Caco-2 (cell line): Measurements from ENCODE around the gene NOX3. TPM values are rescaled to one million over a fixed set of nuclear protein-coding genes. Genes with fewer than 3 reads are reported as not detected.
"Not testable (repeated sequence)": the region's sequence is repeated elsewhere in the genome, so short reads cannot be mapped to it uniquely, and the experiment has no call there.

Experiments used
- BruUV-seq: library from RNA; stranded (reverse); fragments of 400-500 nt; replicated peaks from 2 replicates; lab custom pipeline; 2021; lab: Mats Ljungman, UMichigan
- CTCF ChIA-PET: fragments of 300-600 bp; sonication (Branson Sonifier 250); formaldehyde crosslinking; loops from one replicate; lab custom pipeline; 2022; ENCODE audit warnings: antibody characterized with exemption; lab: Charles Lee
- POLR2A ChIA-PET: fragments of 300-600 bp; sonication (Branson Sonifier 250); formaldehyde crosslinking; loops from one replicate; lab custom pipeline; 2022; ENCODE audit warnings: antibody characterized with exemption; lab: Charles Lee
- DNase-seq, 2 experiments: peaks; one replicate each; pipeline versions ENCODE4 v3.0.0 to v3.0.0-alpha.2; 2020 to 2022
- H3K27me3 ChIP-seq: replicated peaks from 2 replicates; pipeline ENCODE4 v1.6.0; 2011; ENCODE audit warnings: low read length; ENCODE audit not compliant: control insufficient read depth, insufficient read depth
- H3K36me3 ChIP-seq: 2 replicates; pipeline ENCODE4 v1.5.1; 2011; ENCODE audit warnings: low read length; ENCODE audit not compliant: control insufficient read depth, insufficient read depth
- H3K4me1 ChIP-seq: fragments of 250-450 bp; sonication (Bioruptor Pico); 2 replicates; pipeline ENCODE4 v1.5.1; 2020; ENCODE audit warnings: mild to moderate bottlenecking
- H3K4me3 ChIP-seq: 2 replicates; pipeline ENCODE4 v1.5.1; 2011; ENCODE audit warnings: low read depth, mild to moderate bottlenecking, control low read depth, low read length
- H3K9me3 ChIP-seq: fragments of 250-450 bp; sonication (Bioruptor Pico); 2 replicates; pipeline ENCODE4 v1.5.1; 2020; ENCODE audit warnings: mild to moderate bottlenecking, moderate library complexity
- H3K27ac Mint-ChIP-seq: one replicate; pipeline ENCODE4 v1.8.0; 2022; ENCODE audit warnings: mixed read lengths; ENCODE audit not compliant: unreplicated experiment
- H3K27me3 Mint-ChIP-seq: one replicate; pipeline ENCODE4 v1.8.0; 2022; ENCODE audit warnings: mixed read lengths; ENCODE audit not compliant: insufficient read depth, unreplicated experiment
- H3K36me3 Mint-ChIP-seq: one replicate; pipeline ENCODE4 v1.8.0; 2022; ENCODE audit warnings: mild to moderate bottlenecking, mixed read lengths; ENCODE audit not compliant: insufficient read depth, unreplicated experiment
- H3K4me1 Mint-ChIP-seq: one replicate; pipeline ENCODE4 v1.8.0; 2022; ENCODE audit warnings: low read depth, mixed read lengths; ENCODE audit not compliant: unreplicated experiment
- H3K4me3 Mint-ChIP-seq: one replicate; pipeline ENCODE4 v1.8.0; 2022; ENCODE audit warnings: mild to moderate bottlenecking, moderate library complexity, mixed read lengths; ENCODE audit not compliant: unreplicated experiment
- H3K9me3 Mint-ChIP-seq: one replicate; pipeline ENCODE4 v1.8.0; 2022; ENCODE audit warnings: mixed read lengths; ENCODE audit not compliant: unreplicated experiment
- intact Hi-C: fragments of 100-400 bp; cut with micrococcal nuclease; formaldehyde crosslinking; loops from one replicate; pipeline ENCODE4 v1.10.0; 2022; ENCODE audit not compliant: unreplicated experiment
- total RNA-seq: library from RNA; stranded (reverse); gene quantifications from 2 replicates; pipeline ENCODE4 v1.2.3, GENCODE V29; 2022
- TF ChIP-seq, protein P1 (sequence below), 2 experiments: fragments of 200-600 bp in 1 of 2; IDR thresholded peaks; 1 replicate in 1 of 2; 2 replicates in 1 of 2; pipeline versions ENCODE4 v1.5.1 to v1.8.0; 2011 to 2022; ENCODE audit warnings: antibody characterized with exemption in 1 of 2, control low read depth in 1 of 2, inconsistent platforms in 1 of 2, low read depth in 1 of 2, low read length in 1 of 2, mild to moderate bottlenecking in 1 of 2, moderate library complexity in 1 of 2; ENCODE audit not compliant: insufficient read depth in 1 of 2, severe bottlenecking in 1 of 2, unreplicated experiment in 1 of 2

NOX3 gene
- total RNA-seq, 1 experiment from 2014 or later: not detected

- CTCF ChIA-PET: no interaction called here
Observed at GRCh38 chr6:155452576-155452975, 3.1 kb downstream of the NOX3 start.

DNA sequence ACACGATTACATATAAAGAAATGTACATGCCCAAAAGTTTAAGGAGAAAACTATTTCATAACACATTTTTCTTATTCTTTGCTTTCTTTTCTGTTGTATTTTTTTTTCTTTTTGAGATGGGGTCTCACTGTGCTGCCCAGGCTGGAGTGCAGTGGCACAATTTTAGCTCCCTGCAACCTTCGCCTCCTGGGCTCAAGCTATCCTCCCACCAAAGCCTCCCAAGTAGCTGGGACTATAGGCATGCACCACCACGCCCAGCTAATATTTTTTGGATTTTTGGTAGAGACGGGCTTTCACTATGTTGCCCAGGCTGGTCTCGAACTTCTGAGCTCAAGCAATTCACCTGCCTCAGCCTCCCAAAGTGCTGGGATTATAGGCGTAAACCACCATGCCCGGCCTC, 4.1 kb downstream of the NOX3 start:
- H3K4me3 ChIP-seq, CTCF ChIA-PET, H3K27me3 Mint-ChIP-seq, H3K9me3 Mint-ChIP-seq, DNase-seq, POLR2A ChIA-PET, H3K9me3 ChIP-seq, H3K27me3 ChIP-seq, H3K36me3 Mint-ChIP-seq, intact Hi-C loops, BruUV-seq, H3K4me3 Mint-ChIP-seq, H3K4me1 Mint-ChIP-seq, H3K36me3 ChIP-seq, H3K27ac Mint-ChIP-seq, H3K4me1 ChIP-seq: not testable (repeated sequence)

More at GRCh38 chr6:155452576-155452975, 3.1 kb downstream of the NOX3 start:
- H3K4me1 ChIP-seq: no peaks in the 10 kb centered on the region
- no peak overlapping the region for H3K4me3 ChIP-seq
- no TSS peak for BruUV-seq
- no peaks in the 10 kb centered on the region for H3K36me3 ChIP-seq
- DNase-seq: no peak
- intact Hi-C loops: no loop called here
- H3K36me3 Mint-ChIP-seq: no peaks in the 10 kb centered on the region
- POLR2A ChIA-PET: no interaction called here
- H3K4me1 Mint-ChIP-seq: no peaks in the 10 kb centered on the region
- no peak overlapping the region for H3K27ac Mint-ChIP-seq
- H3K9me3 Mint-ChIP-seq: no peaks in the 10 kb centered on the region
- no peaks in the 10 kb centered on the region for H3K9me3 ChIP-seq
- TF ChIP-seq, protein P1, sequence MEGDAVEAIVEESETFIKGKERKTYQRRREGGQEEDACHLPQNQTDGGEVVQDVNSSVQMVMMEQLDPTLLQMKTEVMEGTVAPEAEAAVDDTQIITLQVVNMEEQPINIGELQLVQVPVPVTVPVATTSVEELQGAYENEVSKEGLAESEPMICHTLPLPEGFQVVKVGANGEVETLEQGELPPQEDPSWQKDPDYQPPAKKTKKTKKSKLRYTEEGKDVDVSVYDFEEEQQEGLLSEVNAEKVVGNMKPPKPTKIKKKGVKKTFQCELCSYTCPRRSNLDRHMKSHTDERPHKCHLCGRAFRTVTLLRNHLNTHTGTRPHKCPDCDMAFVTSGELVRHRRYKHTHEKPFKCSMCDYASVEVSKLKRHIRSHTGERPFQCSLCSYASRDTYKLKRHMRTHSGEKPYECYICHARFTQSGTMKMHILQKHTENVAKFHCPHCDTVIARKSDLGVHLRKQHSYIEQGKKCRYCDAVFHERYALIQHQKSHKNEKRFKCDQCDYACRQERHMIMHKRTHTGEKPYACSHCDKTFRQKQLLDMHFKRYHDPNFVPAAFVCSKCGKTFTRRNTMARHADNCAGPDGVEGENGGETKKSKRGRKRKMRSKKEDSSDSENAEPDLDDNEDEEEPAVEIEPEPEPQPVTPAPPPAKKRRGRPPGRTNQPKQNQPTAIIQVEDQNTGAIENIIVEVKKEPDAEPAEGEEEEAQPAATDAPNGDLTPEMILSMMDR (IDR thresholded peaks at IDR 0.05; ENCODE audit: insufficient read depth in 1 of 2, low read depth in 1 of 2, low read length in 1 of 2, severe bottlenecking in 1 of 2, unreplicated experiment in 1 of 2): no peak
- H3K27me3 Mint-ChIP-seq: no peaks in the 10 kb centered on the region
- no peak overlapping the region for H3K4me3 Mint-ChIP-seq
- no peaks in the 10 kb centered on the region for H3K27me3 ChIP-seq

- H3K4me1 Mint-ChIP-seq: no peaks in the 10 kb centered on the region
Observed at GRCh38 chr6:155450240-155450581, 5.4 kb downstream of the NOX3 start.

More at GRCh38 chr6:155450240-155450581, 5.4 kb downstream of the NOX3 start:
- H3K9me3 ChIP-seq: no peaks in the 10 kb centered on the region
- DNase-seq: no peak
- H3K4me3 ChIP-seq: no peak overlapping the region
- TF ChIP-seq, protein P1 (IDR thresholded peaks at IDR 0.05; ENCODE audit: insufficient read depth in 1 of 2, low read depth in 1 of 2, low read length in 1 of 2, severe bottlenecking in 1 of 2, unreplicated experiment in 1 of 2): no peak
- no peaks in the 10 kb centered on the region for H3K27me3 ChIP-seq
- no peaks in the 10 kb centered on the region for H3K27me3 Mint-ChIP-seq
- no TSS peak for BruUV-seq
- ChIA-PET CTCF (no interaction called here), POLR2A (no interaction called here)
- H3K4me1 ChIP-seq: no peaks in the 10 kb centered on the region
- intact Hi-C loops: no loop called here
- no peaks in the 10 kb centered on the region for H3K36me3 ChIP-seq
- no peaks in the 10 kb centered on the region for H3K9me3 Mint-ChIP-seq
- no peaks in the 10 kb centered on the region for H3K36me3 Mint-ChIP-seq
- no peak overlapping the region for H3K4me3 Mint-ChIP-seq
- no peak overlapping the region for H3K27ac Mint-ChIP-seq
